OCI-LY3 (cell line): Measurements from ENCODE around the gene ACOT6.
A peak's percentile ranks its signal among the peaks of the same experiment; 100 is the strongest.

Experiments
- H2AFZ ChIP-seq: fragments of 200-600, 300-600 bp; shearing (Covaris generic); 2 replicates; pipeline ENCODE4 v1.6.0; 2014; ENCODE audit warnings: antibody characterized with exemption, low read depth, low read length
- H3K27ac ChIP-seq: fragments of 200-600, 300-600 bp; sonication (generic); 2 replicates; pipeline ENCODE4 v1.5.1; 2014; ENCODE audit warnings: mild to moderate bottlenecking, low read length, moderate library complexity, mixed read lengths
- H3K27me3 ChIP-seq: fragments of 200-600, 300-600 bp; sonication (generic); 2 replicates; pipeline ENCODE4 v1.6.1; 2014; ENCODE audit warnings: low read depth, low read length, mixed read lengths
- H3K36me3 ChIP-seq: fragments of 200-600, 300-600 bp; sonication (generic); replicated peaks from 2 replicates; pipeline ENCODE3; 2014; ENCODE audit warnings: low read depth, low read length, mixed read lengths
- H3K4me1 ChIP-seq: fragments of 300-600, 200-600 bp; sonication (generic); 2 replicates; pipeline ENCODE4 v1.6.1; 2014; ENCODE audit warnings: low read length, mixed read lengths
- H3K4me2 ChIP-seq: fragments of 200-600, 300-600 bp; sonication (generic); 2 replicates; pipeline ENCODE4 v1.6.1; 2014; ENCODE audit warnings: low read length, mixed read lengths
- H3K4me3 ChIP-seq: fragments of 300-600, 200-600 bp; sonication (generic); 2 replicates; pipeline ENCODE4 v1.5.1; 2014; ENCODE audit warnings: antibody characterized with exemption, mild to moderate bottlenecking, low read length, moderate library complexity
- H3K79me2 ChIP-seq: fragments of 300-600, 200-600 bp; shearing (Covaris generic); 2 replicates; pipeline ENCODE4 v1.6.1; 2014; ENCODE audit warnings: mild to moderate bottlenecking, low read length, mixed read lengths
- H3K9ac ChIP-seq: fragments of 300-600, 200-600 bp; shearing (Covaris generic); 2 replicates; pipeline ENCODE4 v1.6.0; 2014; ENCODE audit warnings: mild to moderate bottlenecking, low read length, moderate library complexity
- H3K9me3 ChIP-seq: fragments of 200-600, 300-600 bp; shearing (Covaris generic); 2 replicates; pipeline ENCODE4 v1.6.1; 2014; ENCODE audit warnings: low read length, mixed read lengths; ENCODE audit not compliant: insufficient read depth
- H4K20me1 ChIP-seq: fragments of 200-600, 300-600 bp; sonication (generic); 2 replicates; pipeline ENCODE4 v1.6.1; 2016; ENCODE audit warnings: low read length, mixed read lengths; ENCODE audit not compliant: insufficient read depth
- EZH2phosphoT487 ChIP-seq: fragments of 200-600 bp; shearing (Covaris generic); IDR thresholded peaks from 2 replicates; pipeline ENCODE4 v1.6.1; 2018; ENCODE audit warnings: antibody characterized with exemption, mixed run types, low read depth
- TF ChIP-seq, protein P1 (sequence below): fragments of 200-600, 300-600 bp; sonication (generic); IDR thresholded peaks from 2 replicates; pipeline ENCODE4 v1.5.1; 2014; ENCODE audit warnings: antibody characterized with exemption, low read length, low read depth

The ACOT6 gene

DNA sequence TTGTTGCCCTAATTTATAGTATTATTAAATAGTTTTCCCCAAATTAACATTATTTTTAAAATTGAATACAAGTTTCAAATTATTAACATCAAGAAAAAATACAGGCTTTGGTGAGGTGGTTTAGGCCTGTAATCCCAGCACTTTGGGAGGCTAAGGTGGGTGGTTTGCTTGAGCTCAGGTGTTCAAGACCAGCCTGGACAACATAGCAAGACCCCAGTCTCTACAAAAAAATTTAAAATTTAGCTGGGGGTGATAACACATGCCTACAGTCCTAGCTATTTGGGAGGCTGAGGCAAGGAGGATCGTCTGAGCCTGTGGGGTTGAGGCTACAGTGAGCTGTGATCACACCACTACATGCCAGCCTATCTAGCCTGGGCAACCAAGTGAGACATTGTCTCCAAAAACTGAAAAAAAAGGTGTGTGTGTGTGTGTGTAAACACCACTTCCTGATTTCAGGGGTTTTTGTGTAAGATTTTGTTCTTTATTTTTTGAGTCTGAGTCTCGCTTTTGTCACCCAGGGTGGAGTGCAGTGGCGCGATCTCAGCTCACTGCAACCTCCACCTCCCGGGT, 28.6 kb downstream of the ACOT6 start:
- H3K9me3 ChIP-seq: no peaks in the 10 kb centered on the region
- H3K27ac ChIP-seq: no peak overlapping the region
- no peak overlapping the region for H3K4me3 ChIP-seq
- no peak overlapping the region for H3K9ac ChIP-seq
- H4K20me1 ChIP-seq: no peaks in the 10 kb centered on the region
- no peak for TF ChIP-seq EZH2phosphoT487
- TF ChIP-seq, protein P1, sequence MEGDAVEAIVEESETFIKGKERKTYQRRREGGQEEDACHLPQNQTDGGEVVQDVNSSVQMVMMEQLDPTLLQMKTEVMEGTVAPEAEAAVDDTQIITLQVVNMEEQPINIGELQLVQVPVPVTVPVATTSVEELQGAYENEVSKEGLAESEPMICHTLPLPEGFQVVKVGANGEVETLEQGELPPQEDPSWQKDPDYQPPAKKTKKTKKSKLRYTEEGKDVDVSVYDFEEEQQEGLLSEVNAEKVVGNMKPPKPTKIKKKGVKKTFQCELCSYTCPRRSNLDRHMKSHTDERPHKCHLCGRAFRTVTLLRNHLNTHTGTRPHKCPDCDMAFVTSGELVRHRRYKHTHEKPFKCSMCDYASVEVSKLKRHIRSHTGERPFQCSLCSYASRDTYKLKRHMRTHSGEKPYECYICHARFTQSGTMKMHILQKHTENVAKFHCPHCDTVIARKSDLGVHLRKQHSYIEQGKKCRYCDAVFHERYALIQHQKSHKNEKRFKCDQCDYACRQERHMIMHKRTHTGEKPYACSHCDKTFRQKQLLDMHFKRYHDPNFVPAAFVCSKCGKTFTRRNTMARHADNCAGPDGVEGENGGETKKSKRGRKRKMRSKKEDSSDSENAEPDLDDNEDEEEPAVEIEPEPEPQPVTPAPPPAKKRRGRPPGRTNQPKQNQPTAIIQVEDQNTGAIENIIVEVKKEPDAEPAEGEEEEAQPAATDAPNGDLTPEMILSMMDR: no peak
- no peak overlapping the region for H2AFZ ChIP-seq
- H3K4me2 ChIP-seq: no peak overlapping the region
- no peaks in the 10 kb centered on the region for H3K36me3 ChIP-seq
- peaks cover 9% of the 10 kb centered on the region for H3K4me1 ChIP-seq
- peaks cover 6% of the 10 kb centered on the region; the same call in 1 of the 2 replicates for H3K27me3 ChIP-seq
- H3K79me2 ChIP-seq: no peaks in the 10 kb centered on the region

- peaks cover 10% of the 10 kb centered on the region for H3K4me1 ChIP-seq
Measured at GRCh38 chr14:73644531-73645247, 32.4 kb downstream of the ACOT6 start, which contains the start of gene DNAL1. Gene DNAL1, plus strand, starts transcription at chr14:73644986. Its CDS starts 54 bp downstream, at chr14:73645040.

GRCh38 chr14:73645248-73645610, 32.9 kb downstream of the ACOT6 start:
- no peaks in the 10 kb centered on the region for H4K20me1 ChIP-seq
- peak overlapping the region; percentile 96 for H2AFZ ChIP-seq
- peak overlapping the region; percentile 92 for H3K9ac ChIP-seq
- H3K36me3 ChIP-seq: no peaks in the 10 kb centered on the region
- H3K4me1 ChIP-seq: peaks cover 10% of the 10 kb centered on the region
- peak overlapping the region; percentile 86 for H3K4me2 ChIP-seq
- no peaks in the 10 kb centered on the region for H3K27me3 ChIP-seq
- H3K4me3 ChIP-seq: peak overlapping the region; percentile 95
- no peaks in the 10 kb centered on the region for H3K79me2 ChIP-seq
- H3K27ac ChIP-seq: no peak overlapping the region
- no peak for TF ChIP-seq EZH2phosphoT487
- TF ChIP-seq, protein P1: no peak
- H3K9me3 ChIP-seq: no peaks in the 10 kb centered on the region

More at GRCh38 chr14:73644531-73645247, 32.4 kb downstream of the ACOT6 start, which contains the start of gene DNAL1:
- H4K20me1 ChIP-seq: no peaks in the 10 kb centered on the region
- no peaks in the 10 kb centered on the region for H3K27me3 ChIP-seq
- no peak for TF ChIP-seq EZH2phosphoT487
- TF ChIP-seq, protein P1: no peak
- no peaks in the 10 kb centered on the region for H3K79me2 ChIP-seq
- peak within 1 kb of the TSS; percentile 86 for H3K4me2 ChIP-seq
- H2AFZ ChIP-seq: peak within 1 kb of the TSS; percentile 99
- H3K36me3 ChIP-seq: no peaks in the 10 kb centered on the region
- H3K9me3 ChIP-seq: no peaks in the 10 kb centered on the region
- peak within 1 kb of the TSS; percentile 95 for H3K4me3 ChIP-seq
- peak within 1 kb of the TSS; percentile 34 for H3K27ac ChIP-seq
- peak within 1 kb of the TSS; percentile 92 for H3K9ac ChIP-seq

DNA sequence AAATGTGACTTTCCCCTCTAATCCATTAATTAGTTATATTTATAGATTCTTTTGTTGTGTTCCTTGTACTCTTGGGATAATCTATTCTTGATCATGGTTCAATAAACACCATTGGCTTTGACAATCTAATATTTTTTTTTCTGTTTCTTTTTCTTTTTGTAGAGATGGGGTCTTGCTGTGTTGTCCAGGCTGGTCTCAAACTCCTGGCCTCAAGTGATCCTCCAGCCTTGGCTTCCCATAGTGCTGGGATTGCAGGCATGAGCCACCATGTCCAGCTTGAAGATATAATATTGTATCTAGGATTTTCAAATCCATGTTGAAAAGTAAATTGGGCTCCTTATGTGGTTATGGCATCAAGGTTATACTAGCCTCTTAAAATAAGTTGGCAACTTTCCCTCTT, 38.7 kb downstream of the ACOT6 start:
- Histone ChIP-seq H3K4me3 (no peak overlapping the region), H3K79me2 (no peaks in the 10 kb centered on the region), H3K4me1 (no peaks in the 10 kb centered on the region), H3K4me2 (no peak overlapping the region), H3K9me3 (no peaks in the 10 kb centered on the region), H3K9ac (no peak overlapping the region), H2AFZ (no peak overlapping the region), H3K36me3 (no peaks in the 10 kb centered on the region), H3K27me3 (no peaks in the 10 kb centered on the region), H4K20me1 (no peaks in the 10 kb centered on the region), H3K27ac (no peak overlapping the region)
- no peak for TF ChIP-seq EZH2phosphoT487
- TF ChIP-seq, protein P1: no peak
